Activated CD8-positive, alpha-beta T cell treated with anti-CD3 and anti-CD28 coated beads, Interleukin-2, amount 10 ng/mL, durations not matched to agents 7 days and 5 days (primary cell): ENCODE measurements around the gene MRPS31. TPM values are rescaled to one million over a fixed set of nuclear protein-coding genes. Genes with fewer than 3 reads are reported as not detected.

Source experiments
- ATAC-seq: fragments of 150-1000 bp; cut with Tn5 transposase; one replicate; pipeline ENCODE4 v1.10.0; 2021; ENCODE audit warnings: moderate library complexity
- CTCF ChIA-PET: fragments of 350-600 bp; sonication (Branson Sonifier 250); formaldehyde crosslinking; loops from one replicate; lab custom pipeline; 2021; ENCODE audit warnings: antibody characterized with exemption; lab: Charles Lee
- POLR2A ChIA-PET: fragments of 350-600 bp; sonication (Branson Sonifier 250); formaldehyde crosslinking; loops from one replicate; lab custom pipeline; 2021; ENCODE audit warnings: antibody characterized with exemption; lab: Charles Lee
- DNase-seq: peaks from one replicate; pipeline ENCODE4 v3.0.0-alpha.2; 2020
- H3K27ac Mint-ChIP-seq: one replicate; pipeline ENCODE4 v1.8.0; 2021; ENCODE audit warnings: mild to moderate bottlenecking, mixed read lengths
- H3K27me3 Mint-ChIP-seq: one replicate; pipeline ENCODE4 v1.8.0; 2021; ENCODE audit warnings: low read depth, mixed read lengths
- H3K36me3 Mint-ChIP-seq: one replicate; pipeline ENCODE4 v1.8.0; 2021; ENCODE audit warnings: low read depth, mixed read lengths
- H3K4me1 Mint-ChIP-seq: one replicate; pipeline ENCODE4 v1.8.0; 2021; ENCODE audit warnings: low read depth, mixed read lengths
- H3K4me3 Mint-ChIP-seq: one replicate; pipeline ENCODE4 v1.8.0; 2021; ENCODE audit warnings: mild to moderate bottlenecking, mixed read lengths
- H3K9me3 Mint-ChIP-seq: one replicate; pipeline ENCODE4 v1.8.0; 2022; ENCODE audit warnings: mixed read lengths; ENCODE audit not compliant: insufficient read depth
- total RNA-seq, 2 experiments: library from RNA; stranded (reverse); gene quantifications; one replicate each; pipeline ENCODE4 v1.2.3, GENCODE V29; 2021

MRPS31 gene
- total RNA-seq, 2 experiments from 2014 or later = 35.6 to 37.3 TPM

GRCh38 chr13:40801255-40802217, 30.5 kb upstream of the MRPS31 start:
- Mint-ChIP-seq H3K4me3 (no peak overlapping the region), H3K27me3 (no peaks in the 10 kb centered on the region), H3K27ac (no peak overlapping the region), H3K9me3 (no peaks in the 10 kb centered on the region), H3K4me1 (peaks cover 10% of the 10 kb centered on the region), H3K36me3 (peaks cover 29% of the 10 kb centered on the region)
- ATAC-seq (no peak), DNase-seq (no peak)
- ChIA-PET POLR2A (interaction anchor here (0.6 kb wide), 1 partner anchor 14 kb away, joined by 3 read pairs; no protein-coding TSS in a partner anchor), CTCF (interaction anchor here (1.3 to 2.7 kb wide), 2 partner anchors 12 to 24 kb away, joined by 5 to 10 read pairs; no protein-coding TSS in a partner anchor)

- ChIA-PET POLR2A (no interaction called here), CTCF (interaction anchor here (2.7 kb wide), 1 partner anchor 13 kb away, joined by 10 read pairs; no protein-coding TSS in a partner anchor)
- Mint-ChIP-seq H3K27me3 (no peaks in the 10 kb centered on the region), H3K9me3 (no peaks in the 10 kb centered on the region), H3K27ac (no peak overlapping the region), H3K4me3 (no peak overlapping the region), H3K36me3 (peaks cover 27% of the 10 kb centered on the region), H3K4me1 (peaks cover 10% of the 10 kb centered on the region)
- DNase-seq = no peak
- ATAC-seq = no peak
Measured at GRCh38 chr13:40800559-40800958, 29.6 kb upstream of the MRPS31 start.

GRCh38 chr13:40799508-40799907, 28.5 kb upstream of the MRPS31 start:
- DNase-seq (no peak), ATAC-seq (no peak)
- Mint-ChIP-seq H3K27me3 (no peaks in the 10 kb centered on the region), H3K4me1 (peaks cover 10% of the 10 kb centered on the region), H3K27ac (no peak overlapping the region), H3K4me3 (no peak overlapping the region), H3K36me3 (peaks cover 21% of the 10 kb centered on the region), H3K9me3 (no peaks in the 10 kb centered on the region)
- CTCF ChIA-PET = no interaction called here
- POLR2A ChIA-PET = no interaction called here

- peak overlapping the region; percentile 80 for H3K27ac Mint-ChIP-seq
- peaks cover 10% of the 10 kb centered on the region for H3K4me1 Mint-ChIP-seq
- H3K9me3 Mint-ChIP-seq = no peaks in the 10 kb centered on the region
- peaks cover 15% of the 10 kb centered on the region for H3K36me3 Mint-ChIP-seq
- no peaks in the 10 kb centered on the region for H3K27me3 Mint-ChIP-seq
- ATAC-seq = peak; percentile 63
- POLR2A ChIA-PET = no interaction called here
- DNase-seq = no peak
- H3K4me3 Mint-ChIP-seq = peak overlapping the region; percentile 38
- CTCF ChIA-PET = interaction anchor here (1.2 to 1.3 kb wide), 2 partner anchors 9 to 21 kb away, joined by 5 to 6 read pairs; partner anchors contain the start of gene SLC25A15
Measured at GRCh38 chr13:40798380-40798779, 27.4 kb upstream of the MRPS31 start.

GRCh38 chr13:40796649-40797048, 25.7 kb upstream of the MRPS31 start:
- ChIA-PET CTCF (no interaction called here), POLR2A (interaction anchor here (0.5 kb wide), 1 partner anchor 214 kb away, joined by 4 read pairs; no protein-coding TSS in a partner anchor)
- no peak overlapping the region for H3K4me3 Mint-ChIP-seq
- ATAC-seq = no peak
- no peaks in the 10 kb centered on the region for H3K9me3 Mint-ChIP-seq
- DNase-seq = no peak
- H3K4me1 Mint-ChIP-seq = peaks cover 25% of the 10 kb centered on the region
- H3K27me3 Mint-ChIP-seq = no peaks in the 10 kb centered on the region
- H3K36me3 Mint-ChIP-seq = peaks cover 14% of the 10 kb centered on the region
- no peak overlapping the region for H3K27ac Mint-ChIP-seq

- Mint-ChIP-seq H3K9me3 (no peaks in the 10 kb centered on the region), H3K4me3 (no peak overlapping the region), H3K27ac (no peak overlapping the region), H3K27me3 (no peaks in the 10 kb centered on the region), H3K4me1 (peaks cover 35% of the 10 kb centered on the region), H3K36me3 (peaks cover 11% of the 10 kb centered on the region)
- ATAC-seq = no peak
- ChIA-PET CTCF (interaction anchor here (1.3 kb wide), 1 partner anchor 19 kb away, joined by 4 read pairs; no protein-coding TSS in a partner anchor), POLR2A (no interaction called here)
- DNase-seq = no peak
Measured at GRCh38 chr13:40794414-40795368, 23.7 kb upstream of the MRPS31 start.

- Mint-ChIP-seq H3K27ac (no peak overlapping the region), H3K36me3 (peaks cover 2% of the 10 kb centered on the region), H3K9me3 (no peaks in the 10 kb centered on the region), H3K4me3 (no peak overlapping the region), H3K4me1 (peaks cover 33% of the 10 kb centered on the region), H3K27me3 (no peaks in the 10 kb centered on the region)
- DNase-seq (no peak), ATAC-seq (no peak)
- ChIA-PET CTCF (no interaction called here), POLR2A (interaction anchor here (1.0 kb wide), 1 partner anchor 129 kb away, joined by 4 read pairs; no protein-coding TSS in a partner anchor)
Measured at GRCh38 chr13:40793339-40793738, 22.3 kb upstream of the MRPS31 start.

GRCh38 chr13:40792284-40793051, 21.5 kb upstream of the MRPS31 start:
- Mint-ChIP-seq H3K36me3 (peaks cover 2% of the 10 kb centered on the region), H3K4me1 (peaks cover 37% of the 10 kb centered on the region), H3K27me3 (no peaks in the 10 kb centered on the region), H3K4me3 (no peak overlapping the region), H3K9me3 (no peaks in the 10 kb centered on the region), H3K27ac (peak overlapping the region; percentile 0)
- ChIA-PET POLR2A (no interaction called here), CTCF (no interaction called here)
- no peak for ATAC-seq
- peak; percentile 31 for DNase-seq

GRCh38 chr13:40790154-40790616, 19.2 kb upstream of the MRPS31 start:
- H3K36me3 Mint-ChIP-seq = peaks cover 2% of the 10 kb centered on the region
- no peaks in the 10 kb centered on the region for H3K9me3 Mint-ChIP-seq
- peak overlapping the region; percentile 60 for H3K27ac Mint-ChIP-seq
- peak overlapping the region; percentile 76 for H3K4me3 Mint-ChIP-seq
- no peaks in the 10 kb centered on the region for H3K27me3 Mint-ChIP-seq
- H3K4me1 Mint-ChIP-seq = peaks cover 50% of the 10 kb centered on the region
- ChIA-PET CTCF (interaction anchor here (0.9 to 3.0 kb wide), 4 partner anchors 13 to 224 kb away, joined by 3 to 24 read pairs (median 4); partner anchors contain the start of gene MRPS31), POLR2A (interaction anchor here (1.4 kb wide), 1 partner anchor 13 kb away, joined by 5 read pairs; no protein-coding TSS in a partner anchor)
- DNase-seq = no peak
- ATAC-seq = no peak

- POLR2A ChIA-PET = interaction anchor here (0.8 to 1.4 kb wide), 3 partner anchors 12 to 19 kb away, joined by 3 to 5 read pairs (median 3); no protein-coding TSS in a partner anchor
- peak within 1 kb of the TSS; percentile 77 for H3K27ac Mint-ChIP-seq
- CTCF ChIA-PET = interaction anchor here (0.9 to 3.0 kb wide), 9 partner anchors 9 to 225 kb away, joined by 3 to 24 read pairs (median 5); partner anchors contain the start of gene MRPS31
- ATAC-seq (peak; percentile 94), DNase-seq (peak; percentile 77)
- H3K4me1 Mint-ChIP-seq = peaks cover 50% of the 10 kb centered on the region
- H3K4me3 Mint-ChIP-seq = peak within 1 kb of the TSS; percentile 79
- no peaks in the 10 kb centered on the region for H3K27me3 Mint-ChIP-seq
- H3K36me3 Mint-ChIP-seq = peaks cover 2% of the 10 kb centered on the region
- H3K9me3 Mint-ChIP-seq = no peaks in the 10 kb centered on the region
Measured at GRCh38 chr13:40789275-40790153, 18.5 kb upstream of the MRPS31 start, which contains the start of gene SLC25A15. SLC25A15 (plus strand) TSS chr13:40789611; CDS start chr13:40793227, 3,616 bp downstream.
